ENCODE measurements around the gene ERC2.

GRCh38 chr3:56291953-56292352 lies 176.3 kb downstream of the ERC2 start:
- TF ChIP-seq CTCF (conservative IDR thresholded peaks at IDR 0.05; ENCODE audit: low read depth, low read length), result no peak
- TF ChIP-seq EZH2 (IDR thresholded peaks at IDR 0.05; ENCODE audit: borderline replicate concordance, low read depth, low read length, poor library complexity, severe bottlenecking), result no peak

Measured in A673 (cell line).